Trophoblast cell (in vitro differentiated cells and primary cell): ENCODE data around the gene PHAF1.
A peak's percentile ranks its signal among the peaks of the same experiment; 100 is the strongest.

ENCODE experiments used
- DNase-seq, 2 donors: peaks; one replicate each; pipeline ENCODE4 v3.0.0-alpha.2; 2016
- H2AFZ ChIP-seq: 2 replicates; pipeline ENCODE4 v1.6.1; 2013; ENCODE audit warnings: low read length, moderate library complexity, mild to moderate bottlenecking; ENCODE audit not compliant: insufficient read depth, poor library complexity
- H2AK5ac ChIP-seq: 2 replicates; pipeline ENCODE4 v1.6.1; 2013; ENCODE audit warnings: mild to moderate bottlenecking, low read length
- H2BK120ac ChIP-seq: 2 replicates; pipeline ENCODE4 v1.6.1; 2013; ENCODE audit warnings: low read length, mild to moderate bottlenecking, moderate library complexity; ENCODE audit not compliant: insufficient read depth, poor library complexity
- H2BK12ac ChIP-seq: 2 replicates; pipeline ENCODE4 v1.6.1; 2013; ENCODE audit warnings: mild to moderate bottlenecking, low read length, moderate library complexity
- H2BK5ac ChIP-seq: 2 replicates; pipeline ENCODE4 v1.6.1; 2013; ENCODE audit warnings: low read length, low read depth, moderate library complexity, mild to moderate bottlenecking; ENCODE audit not compliant: poor library complexity
- H3K14ac ChIP-seq: 2 replicates; pipeline ENCODE4 v1.6.1; 2013; ENCODE audit warnings: mild to moderate bottlenecking, low read length
- H3K18ac ChIP-seq: 2 replicates; pipeline ENCODE4 v1.6.1; 2013; ENCODE audit warnings: mild to moderate bottlenecking, low read length
- H3K23ac ChIP-seq: 2 replicates; pipeline ENCODE4 v1.6.1; 2013; ENCODE audit warnings: low read length
- H3K27ac ChIP-seq: 2 replicates; pipeline ENCODE4 v1.5.1; 2013; ENCODE audit warnings: low read depth, mild to moderate bottlenecking, inconsistent platforms, low read length, moderate library complexity
- H3K27me3 ChIP-seq: 2 replicates; pipeline ENCODE4 v1.6.1; 2013; ENCODE audit warnings: inconsistent platforms, mild to moderate bottlenecking, low read length, moderate library complexity; ENCODE audit not compliant: insufficient read depth
- H3K36me3 ChIP-seq, 2 experiments: 1 replicate in 1 of 2; 2 replicates in 1 of 2; pipeline ENCODE4 v1.6.1; 2013; ENCODE audit warnings: low read length in 2 of 2, mild to moderate bottlenecking in 2 of 2, moderate library complexity in 1 of 2; ENCODE audit not compliant: insufficient read depth in 2 of 2, control insufficient read depth in 1 of 2
- H3K4ac ChIP-seq: 2 replicates; pipeline ENCODE4 v1.6.1; 2013; ENCODE audit warnings: low read depth, mild to moderate bottlenecking, low read length, moderate library complexity
- H3K4me1 ChIP-seq, 2 experiments: 1 replicate in 1 of 2; 2 replicates in 1 of 2; pipeline ENCODE4 v1.6.1; 2013; ENCODE audit warnings: low read length in 2 of 2, mild to moderate bottlenecking in 2 of 2, moderate library complexity in 1 of 2; ENCODE audit not compliant: insufficient read depth in 2 of 2, control insufficient read depth in 1 of 2
- H3K4me2 ChIP-seq: 2 replicates; pipeline ENCODE4 v1.6.1; 2013; ENCODE audit warnings: inconsistent platforms, mild to moderate bottlenecking, low read length, moderate library complexity
- H3K4me3 ChIP-seq: 2 replicates; pipeline ENCODE4 v1.5.1; 2013; ENCODE audit warnings: mild to moderate bottlenecking, low read depth, low read length, inconsistent platforms
- H3K79me1 ChIP-seq: one replicate; pipeline ENCODE4 v1.6.1; 2013; ENCODE audit warnings: low read length
- H3K79me2 ChIP-seq: 2 replicates; pipeline ENCODE4 v1.6.1; 2013; ENCODE audit warnings: low read length, mild to moderate bottlenecking; ENCODE audit not compliant: control insufficient read depth, insufficient read depth, poor library complexity
- H3K9ac ChIP-seq: 2 replicates; pipeline ENCODE4 v1.6.1; 2013; ENCODE audit warnings: mild to moderate bottlenecking, low read length
- H3K9me3 ChIP-seq: 2 replicates; pipeline ENCODE4 v1.6.1; 2013; ENCODE audit warnings: low read depth, mild to moderate bottlenecking, control low read depth, inconsistent platforms, low read length; ENCODE audit not compliant: insufficient read depth
- H4K12ac ChIP-seq: 2 replicates; pipeline ENCODE4 v1.6.1; 2013; ENCODE audit warnings: low read depth, mild to moderate bottlenecking, low read length, moderate library complexity
- H4K8ac ChIP-seq: 2 replicates; pipeline ENCODE4 v1.6.1; 2013; ENCODE audit warnings: low read depth, mild to moderate bottlenecking, low read length, moderate library complexity
- H4K91ac ChIP-seq: one replicate; pipeline ENCODE4 v1.6.1; 2013; ENCODE audit warnings: low read depth, mild to moderate bottlenecking, low read length, moderate library complexity
- WGBS: extraction: QIAGEN DNeasy Blood & Tissue Kit; methylation state at CpG from one replicate; pipeline ENCODE4 v1.1.7; 2013; ENCODE audit warnings: missing lambda C conversion rate; ENCODE audit not compliant: insufficient read length, insufficient coverage; ENCODE audit errors: extremely low coverage; 5-methylcytosine and 5-hydroxymethylcytosine counted together

PHAF1 gene

GRCh38 chr16:67188323-67188722 is 78.6 kb downstream of the PHAF1 start:
- no peak overlapping the region for H2BK5ac ChIP-seq
- no peak overlapping the region for H2BK12ac ChIP-seq

GRCh38 chr16:67188798-67189197 is 79.1 kb downstream of the PHAF1 start:
- Histone ChIP-seq H4K91ac (no peak overlapping the region), H2BK120ac (no peak overlapping the region), H4K12ac (no peak overlapping the region), H3K79me2 (peaks cover 12% of the 10 kb centered on the region), H2AK5ac (no peak overlapping the region), H3K79me1 (peaks cover 13% of the 10 kb centered on the region), H3K23ac (no peak overlapping the region), H3K4me3 (peak overlapping the region; percentile 31), H3K14ac (no peak overlapping the region), H2BK5ac (no peak overlapping the region), H3K27ac (no peak overlapping the region), H3K9ac (no peak overlapping the region), H3K36me3 (peaks cover 3 to 6% of the 10 kb centered on the region in 2 experiments), H2BK12ac (no peak overlapping the region), H3K4me2 (no peak overlapping the region), H4K8ac (no peak overlapping the region), H3K4ac (no peak overlapping the region), H3K9me3 (peaks cover 6% of the 10 kb centered on the region), H3K18ac (no peak overlapping the region), H2AFZ (no peak overlapping the region), H3K4me1 (peaks cover 35 to 45% of the 10 kb centered on the region in 2 experiments), H3K27me3 (peaks cover 3% of the 10 kb centered on the region)
- no CpG with 5 or more reads among the region's 15 CpGs for WGBS
- DNase-seq, result no peak

More at GRCh38 chr16:67188323-67188722, 78.6 kb downstream of the PHAF1 start:
- Histone ChIP-seq H2AFZ (no peak overlapping the region), H2BK120ac (no peak overlapping the region), H3K4me3 (no peak overlapping the region), H3K27me3 (peaks cover 3% of the 10 kb centered on the region), H3K79me1 (peaks cover 15% of the 10 kb centered on the region), H3K4me2 (no peak overlapping the region), H3K18ac (no peak overlapping the region), H4K91ac (no peak overlapping the region), H3K36me3 (peaks cover 2 to 4% of the 10 kb centered on the region in 2 experiments), H3K23ac (no peak overlapping the region), H3K14ac (no peak overlapping the region), H2AK5ac (no peak overlapping the region), H3K4ac (no peak overlapping the region), H3K27ac (no peak overlapping the region), H3K79me2 (peaks cover 14% of the 10 kb centered on the region), H4K8ac (no peak overlapping the region), H3K9ac (no peak overlapping the region), H4K12ac (no peak overlapping the region), H3K4me1 (peaks cover 34 to 45% of the 10 kb centered on the region in 2 experiments), H3K9me3 (peaks cover 6% of the 10 kb centered on the region)
- no peak for DNase-seq
- WGBS, result no CpG with 5 or more reads among the region's 4 CpGs

- H3K36me3 ChIP-seq, result peaks cover 15 to 18% of the 10 kb centered on the region in 2 experiments
- H3K14ac ChIP-seq, result no peak within 1 kb of the TSS
- H3K27ac ChIP-seq, result no peak within 1 kb of the TSS
- WGBS, result no CpG with 5 or more reads among the region's 6 CpGs
- H2AK5ac ChIP-seq, result no peak within 1 kb of the TSS
- no peak within 1 kb of the TSS for H3K4me3 ChIP-seq
- H2BK5ac ChIP-seq, result no peak within 1 kb of the TSS
- peaks cover 12% of the 10 kb centered on the region for H3K79me2 ChIP-seq
- no peak within 1 kb of the TSS for H2BK120ac ChIP-seq
- no peak within 1 kb of the TSS for H3K18ac ChIP-seq
- no peak within 1 kb of the TSS for H3K4me2 ChIP-seq
- DNase-seq, result no peak
- H3K4ac ChIP-seq, result no peak within 1 kb of the TSS
- peak within 1 kb of the TSS; percentile 46 for H4K91ac ChIP-seq
- no peak within 1 kb of the TSS for H2BK12ac ChIP-seq
- H3K23ac ChIP-seq, result no peak within 1 kb of the TSS
- H4K12ac ChIP-seq, result no peak within 1 kb of the TSS
- peaks cover 26 to 34% of the 10 kb centered on the region in 2 experiments for H3K4me1 ChIP-seq
- peaks cover 2% of the 10 kb centered on the region for H3K9me3 ChIP-seq
- peaks cover 10% of the 10 kb centered on the region for H3K79me1 ChIP-seq
- H3K27me3 ChIP-seq, result no peaks in the 10 kb centered on the region
- H3K9ac ChIP-seq, result no peak within 1 kb of the TSS
- H2AFZ ChIP-seq, result no peak within 1 kb of the TSS
- no peak within 1 kb of the TSS for H4K8ac ChIP-seq
These were observed 80.3 kb downstream of the PHAF1 start, which contains the start of gene EXOC3L1 for GRCh38 chr16:67190041-67190440. TSS of gene EXOC3L1 (minus strand) at chr16:67190136. CDS start at chr16:67189676, 460 bp downstream.

GRCh38 chr16:67190448-67191399 is 81.0 kb downstream of the PHAF1 start:
- Histone ChIP-seq H3K9ac (no peak overlapping the region), H3K4me1 (peaks cover 25 to 29% of the 10 kb centered on the region in 2 experiments), H3K27me3 (no peaks in the 10 kb centered on the region), H3K4me2 (no peak overlapping the region), H3K23ac (no peak overlapping the region), H3K4me3 (no peak overlapping the region), H3K79me2 (peaks cover 12% of the 10 kb centered on the region), H2AFZ (no peak overlapping the region), H3K79me1 (peaks cover 10% of the 10 kb centered on the region), H3K14ac (no peak overlapping the region), H4K91ac (peak overlapping the region; percentile 46), H3K9me3 (no peaks in the 10 kb centered on the region), H2BK12ac (no peak overlapping the region), H4K8ac (no peak overlapping the region), H3K36me3 (peaks cover 22 to 25% of the 10 kb centered on the region in 2 experiments), H3K4ac (no peak overlapping the region), H4K12ac (no peak overlapping the region), H2AK5ac (no peak overlapping the region), H2BK5ac (no peak overlapping the region), H3K18ac (no peak overlapping the region), H3K27ac (no peak overlapping the region), H2BK120ac (no peak overlapping the region)
- peak in 1 of 2 donors; percentile 56 for DNase-seq
- WGBS, result no CpG with 5 or more reads among the region's 13 CpGs
